NOMO-1 treated with dmso at 0.1 percent for 144 hours (cell line): Measurements from ENCODE around the gene CROCC2.

ENCODE experiments used
- DNase-seq: peaks from one replicate; lab custom pipeline; 2025; ENCODE audit not compliant: unreplicated experiment; lab: John Stamatoyannopoulos, UW

Gene CROCC2

DNA sequence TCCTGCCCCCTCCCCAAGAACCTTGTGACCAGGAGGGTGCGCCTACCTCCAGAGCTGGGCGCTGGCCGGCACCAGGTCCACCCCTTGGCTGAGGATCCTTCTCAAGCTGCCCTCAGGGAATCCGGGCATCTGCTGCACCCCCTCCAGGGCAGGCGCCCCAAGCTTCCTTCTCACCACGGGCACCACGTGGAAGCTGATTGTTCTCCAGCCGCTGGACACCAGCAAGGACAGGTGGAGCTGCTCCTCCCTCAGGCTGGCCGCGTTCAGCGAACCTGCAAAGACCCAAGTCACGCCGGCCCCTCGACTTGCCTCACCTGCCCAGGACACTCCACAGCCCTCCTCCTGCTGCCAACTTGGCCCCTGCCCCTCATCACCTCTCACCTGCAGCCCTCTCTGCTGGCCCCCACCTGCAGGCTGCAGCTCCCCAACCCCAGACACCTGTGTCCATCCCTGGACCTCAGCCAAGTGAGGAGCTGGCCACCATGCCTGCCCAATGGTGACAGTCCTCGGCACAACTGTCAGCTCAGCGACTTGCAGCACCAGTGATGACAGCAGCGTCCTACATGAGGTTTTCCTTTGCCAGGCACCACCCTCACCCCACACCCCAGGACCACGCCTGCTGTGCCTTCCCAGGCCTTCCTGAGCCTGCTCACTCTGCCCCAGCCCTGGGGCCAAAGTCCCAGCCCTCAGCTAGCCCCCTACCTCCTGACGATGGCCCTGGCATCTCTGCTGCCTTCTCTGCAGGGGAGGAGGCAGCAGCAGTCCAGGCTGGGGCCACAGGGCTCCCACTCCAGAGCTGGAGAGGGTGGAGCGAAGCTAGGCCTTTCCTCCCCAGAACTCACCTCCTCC lies 14.4 kb upstream of the CROCC2 start:
- no peak for DNase-seq

GRCh38 chr2:240892356-240892755 lies 13.8 kb upstream of the CROCC2 start:
- no peak for DNase-seq

- DNase-seq = no peak
Measured at GRCh38 chr2:240892925-240893324, 13.2 kb upstream of the CROCC2 start.

DNA sequence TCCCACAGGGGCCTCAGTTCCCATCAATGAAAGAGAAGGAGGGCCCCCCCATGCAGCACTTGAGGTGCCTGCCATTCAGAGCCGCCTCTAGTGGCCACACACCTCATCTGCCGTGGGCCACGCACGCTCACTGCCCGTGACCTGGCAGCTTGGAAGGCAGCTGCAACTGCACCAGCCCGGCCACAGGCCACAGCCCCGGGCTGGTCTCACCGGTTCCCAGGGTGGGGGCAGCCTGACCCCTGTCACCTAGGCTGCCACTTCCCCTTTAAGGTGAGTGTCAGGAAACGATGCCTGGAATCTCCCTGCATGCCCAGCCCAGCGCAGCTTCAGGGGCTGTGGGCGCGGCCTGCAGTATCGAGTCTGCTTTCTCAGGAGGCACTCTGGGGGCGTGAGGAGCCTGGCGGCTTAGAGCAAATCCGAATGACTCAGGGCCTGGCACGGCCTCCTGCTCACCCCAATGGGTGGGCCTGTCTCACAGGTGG lies 12.7 kb upstream of the CROCC2 start:
- no peak for DNase-seq

GRCh38 chr2:240894006-240894405 lies 12.1 kb upstream of the CROCC2 start:
- DNase-seq = no peak

DNA sequence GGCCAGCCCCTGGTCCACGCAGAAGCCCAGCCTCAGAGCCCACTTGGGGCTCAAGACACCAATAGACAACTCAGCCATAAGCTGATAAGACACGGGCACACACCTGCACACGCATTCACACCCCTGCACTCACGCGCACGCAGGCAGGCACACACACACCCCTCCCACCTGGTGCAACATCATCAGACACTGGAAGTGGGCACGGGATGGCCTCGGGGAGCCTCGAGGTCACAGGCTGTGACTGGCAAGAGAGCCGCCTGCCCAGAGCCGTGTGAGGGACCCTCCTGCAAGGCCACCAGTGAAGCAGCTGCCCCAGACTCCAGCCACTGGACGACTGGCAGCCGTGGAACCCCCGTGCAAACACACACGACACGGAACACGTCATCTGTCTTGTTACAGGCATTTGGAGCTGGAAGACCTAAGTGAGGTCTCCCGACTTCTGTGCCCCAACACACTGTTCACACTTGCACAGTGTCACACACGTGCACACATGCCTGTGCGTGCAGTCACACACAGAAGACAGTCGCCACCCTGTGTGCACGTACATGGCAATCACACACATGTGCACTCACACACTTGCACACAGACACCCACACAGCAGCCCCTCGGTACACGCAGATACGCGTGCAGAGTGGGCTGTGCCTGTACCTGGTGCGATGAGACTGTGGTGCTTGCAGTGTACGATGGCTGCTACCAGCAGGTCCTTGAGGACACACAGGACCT lies 11.1 kb upstream of the CROCC2 start:
- DNase-seq = no peak

- no peak for DNase-seq
Measured at GRCh38 chr2:240895656-240896388, 10.3 kb upstream of the CROCC2 start, which contains the start of gene MAB21L4. TSS of gene MAB21L4 (minus strand) at chr2:240896156. CDS start at chr2:240895997, 159 bp downstream.

DNA sequence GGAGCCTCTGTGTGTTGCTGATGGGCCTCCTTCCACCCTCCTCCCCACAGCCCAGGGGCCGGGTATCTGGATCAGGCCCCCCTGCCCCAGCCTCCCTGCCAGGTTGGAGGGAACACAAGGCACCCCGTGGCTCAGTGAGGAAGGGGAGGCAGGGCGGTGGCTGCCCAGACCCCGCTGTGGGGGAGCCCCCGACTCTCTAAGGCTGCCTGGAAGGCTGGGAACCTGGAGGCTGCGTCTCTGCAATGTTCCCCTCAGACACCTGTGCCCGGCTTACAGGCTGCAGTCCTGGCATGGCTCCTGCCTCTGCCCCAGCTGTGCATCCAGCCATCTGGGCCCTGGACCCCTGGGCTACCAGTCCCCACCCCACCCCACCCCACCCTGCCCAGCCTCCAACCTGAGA lies 9.7 kb upstream of the CROCC2 start:
- no peak for DNase-seq

GRCh38 chr2:240896871-240897692 lies 9.1 kb upstream of the CROCC2 start:
- DNase-seq = no peak

GRCh38 chr2:240898108-240898730 lies 7.9 kb upstream of the CROCC2 start:
- DNase-seq = no peak

DNA sequence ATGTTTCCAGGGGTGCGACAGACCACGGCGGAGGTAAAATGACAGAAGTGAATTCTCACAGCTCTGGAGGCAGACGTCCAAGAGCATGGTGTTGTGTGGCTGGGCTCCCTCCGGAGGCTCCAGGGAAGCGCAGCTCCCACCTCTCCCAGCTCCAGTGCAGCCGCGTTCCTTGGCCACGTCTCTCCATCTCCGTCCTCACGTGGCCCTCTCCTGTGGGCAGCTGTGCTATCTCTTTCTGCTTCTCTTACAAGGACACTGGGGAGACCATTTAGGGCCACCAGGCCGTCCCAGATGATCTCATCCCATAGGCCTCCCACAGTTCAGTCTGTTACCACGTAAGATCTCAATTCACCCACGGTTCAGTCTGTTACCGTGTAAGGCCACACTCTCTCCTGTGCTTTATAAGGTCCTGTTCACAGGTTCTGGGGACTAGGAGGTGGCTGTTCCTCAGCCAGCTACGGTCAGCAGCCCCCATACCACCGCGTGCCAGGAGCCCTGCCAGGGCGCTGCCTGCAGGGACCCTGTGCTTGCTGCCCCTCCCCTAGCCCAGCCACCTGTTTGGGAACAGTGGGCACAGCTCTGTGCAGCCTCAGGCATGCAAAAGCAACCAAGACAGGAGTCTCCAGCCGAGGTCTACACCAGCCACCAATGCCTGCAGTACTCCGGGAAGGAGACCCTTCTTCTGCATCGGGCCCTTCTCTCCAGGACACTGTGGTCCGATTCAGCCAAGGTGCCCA lies 7.2 kb upstream of the CROCC2 start:
- DNase-seq = no peak

DNA sequence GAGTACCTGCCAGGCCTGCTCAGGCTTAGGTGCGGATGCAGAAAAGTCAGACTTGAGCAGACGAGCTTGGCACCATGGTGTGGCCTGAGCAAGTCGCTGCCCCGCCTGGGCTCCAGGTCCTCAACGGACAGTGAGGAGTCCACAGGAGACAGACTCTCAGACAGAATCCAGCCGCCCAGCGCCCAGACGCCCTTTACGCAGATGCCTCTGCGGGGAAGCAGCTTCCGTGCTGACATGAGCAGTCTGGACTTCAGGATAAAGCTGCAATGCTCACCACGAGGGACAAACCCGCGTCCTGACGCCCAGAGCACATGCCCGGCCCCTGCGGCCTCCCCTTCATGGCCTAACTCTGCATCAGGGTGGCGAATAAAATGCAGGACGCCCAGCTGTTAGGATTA lies 6.7 kb upstream of the CROCC2 start:
- no peak for DNase-seq

DNA sequence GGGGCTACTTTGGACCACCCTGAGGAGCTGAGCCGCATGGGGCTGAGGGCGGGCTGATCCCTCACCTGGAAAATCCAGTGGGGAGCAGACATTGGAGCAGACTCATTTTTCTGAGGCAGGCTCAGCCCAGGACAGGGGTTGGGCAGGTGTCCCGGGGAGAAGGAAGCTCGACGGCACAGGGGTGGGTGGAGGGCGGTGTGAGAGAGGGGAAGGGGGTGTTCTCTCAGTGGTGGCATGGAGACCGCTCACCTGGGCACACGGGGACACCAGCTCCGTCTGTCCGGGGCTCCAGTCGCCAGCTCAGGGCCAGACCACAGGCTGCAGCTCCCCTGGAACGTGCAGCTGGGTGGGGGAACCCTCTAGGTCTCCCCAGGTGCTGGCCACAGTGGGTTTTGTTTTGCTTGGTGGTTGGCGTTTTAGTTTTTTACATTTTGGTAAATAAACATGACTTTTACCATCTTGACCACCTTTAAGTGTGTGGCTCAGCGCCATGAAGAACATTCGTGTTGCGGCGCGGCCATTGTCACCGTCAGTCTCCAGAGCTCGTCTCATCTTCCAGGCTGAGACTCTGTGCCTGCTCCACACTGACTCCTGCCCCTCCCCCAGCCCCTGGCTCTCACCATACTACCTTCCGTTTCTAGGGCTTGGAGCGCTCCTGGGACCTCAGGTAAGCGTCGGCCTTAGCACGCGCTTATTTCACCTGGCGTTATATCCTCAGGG lies 5.8 kb upstream of the CROCC2 start:
- DNase-seq = no peak

GRCh38 chr2:240901986-240902614 lies 4.0 kb upstream of the CROCC2 start:
- DNase-seq = no peak

GRCh38 chr2:240902615-240903041 lies 3.5 kb upstream of the CROCC2 start:
- DNase-seq = no peak

DNA sequence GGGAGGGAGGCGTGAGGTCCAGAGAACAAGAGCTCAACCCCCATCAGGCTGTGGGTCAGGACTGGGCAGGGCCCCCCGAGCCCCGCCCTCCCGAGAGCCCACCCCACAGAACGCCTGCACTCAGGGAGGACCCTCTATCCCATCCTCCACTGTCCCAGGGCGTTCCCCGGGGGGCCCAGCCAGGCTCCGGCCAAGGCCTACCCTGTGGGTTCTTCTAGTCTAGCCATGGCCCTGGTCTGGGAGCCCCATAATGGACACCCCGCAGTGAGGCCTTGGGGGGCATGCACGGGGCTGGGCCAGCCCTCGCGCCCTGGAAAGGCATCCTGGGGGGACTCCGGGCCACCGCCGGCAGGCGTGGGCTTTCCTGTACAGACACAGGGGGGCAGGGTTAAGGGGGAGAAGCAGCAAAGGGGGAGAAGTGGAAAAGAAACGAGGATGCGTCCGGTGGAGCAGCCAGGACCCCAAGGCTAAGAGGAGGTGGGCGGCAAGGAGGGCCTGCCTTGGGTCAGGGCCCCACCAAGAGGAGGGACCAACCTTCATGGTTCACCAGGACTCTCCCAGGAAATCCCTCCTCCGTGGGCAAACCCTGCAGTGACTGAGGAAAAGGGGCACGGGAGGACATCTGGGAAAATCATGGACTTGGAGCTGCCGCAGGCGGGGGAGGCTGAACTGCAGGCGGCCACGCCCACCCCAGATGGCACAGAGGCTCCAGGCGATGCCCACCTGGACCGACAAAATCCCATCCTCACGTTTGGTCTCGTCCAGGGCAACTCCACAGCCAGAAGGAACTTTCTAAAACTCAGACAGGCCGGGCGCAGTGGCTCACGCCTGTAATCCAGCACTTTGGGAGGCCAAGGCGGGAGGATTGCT lies 2.7 kb upstream of the CROCC2 start:
- no peak for DNase-seq
